K562 (cell line): ENCODE results near the gene CEP350. TPM values are rescaled to one million over a fixed set of nuclear protein-coding genes. Genes with fewer than 3 reads are reported as not detected.

Source experiments
- BCOR ChIP-seq: fragments of 450-650 bp; IDR thresholded peaks from 2 replicates; pipeline ENCODE4 v1.6.1; 2016
- BRCA1 ChIP-seq, 2 experiments: fragments of 450-650 bp in 1 of 2; sonication (generic) in 1 of 2; formaldehyde crosslinking in 1 of 2; IDR thresholded peaks; 2 replicates each; pipeline versions ENCODE4 v1.5.0 to v1.6.1; 2017 to 2020; ENCODE audit warnings: mild to moderate bottlenecking in 1 of 2, missing genetic modification reagents in 1 of 2
- GTF2F1 ChIP-seq: IDR thresholded peaks from 2 replicates; pipeline ENCODE4 v1.6.1; 2011; ENCODE audit warnings: low read depth, low read length, improper control_type of control experiment
- L3MBTL2 ChIP-seq: fragments of 450-650 bp; IDR thresholded peaks from 2 replicates; pipeline ENCODE4 v1.6.1; 2016; ENCODE audit warnings: mild to moderate bottlenecking, moderate library complexity
- MAX ChIP-seq: sonication (generic); formaldehyde crosslinking; IDR thresholded peaks from 2 replicates; pipeline ENCODE4 v1.9.0; 2022; ENCODE audit warnings: mild to moderate bottlenecking, missing genetic modification reagents
- MEIS2 ChIP-seq: fragments of 450-650 bp; IDR thresholded peaks from 2 replicates; pipeline ENCODE4 v1.6.1; 2014; ENCODE audit warnings: mild to moderate bottlenecking; ENCODE audit not compliant: partially characterized antibody
- NKRF ChIP-seq: fragments of 450-650 bp; IDR thresholded peaks from 2 replicates; pipeline ENCODE4 v1.6.1; 2016; ENCODE audit warnings: borderline replicate concordance
- NR3C1 ChIP-seq: sonication (generic); formaldehyde crosslinking; IDR thresholded peaks from 2 replicates; pipeline ENCODE4 v1.8.1; 2022; ENCODE audit warnings: missing genetic modification reagents
- PBX2 ChIP-seq, 2 experiments: IDR thresholded peaks in 1 of 2; conservative IDR thresholded peaks in 1 of 2; 2 replicates each; pipeline ENCODE4 v1.6.1; 2016; ENCODE audit warnings: low read depth in 2 of 2, mild to moderate bottlenecking in 1 of 2, missing compliant biosample characterization in 1 of 2, missing genetic modification characterization in 1 of 2, moderate library complexity in 1 of 2
- PRPF4 ChIP-seq: fragments of 200-400 bp; formaldehyde crosslinking; IDR thresholded peaks from one replicate; pipeline ENCODE4 v1.6.1; 2017; ENCODE audit warnings: low read length, low read depth, mild to moderate bottlenecking; ENCODE audit not compliant: insufficient read depth, poor library complexity, severe bottlenecking
- RAD21 ChIP-seq, 2 experiments: fragments of 250-450 bp in 1 of 2; fragments of 450-650 bp in 1 of 2; sonication (Bioruptor Pico) in 1 of 2; formaldehyde crosslinking in 1 of 2; IDR thresholded peaks in 1 of 2; conservative IDR thresholded peaks in 1 of 2; 2 replicates each; pipeline versions ENCODE4 v1.4.0 to v1.8.0; 2020 to 2022; ENCODE audit warnings: mild to moderate bottlenecking in 2 of 2, moderate library complexity in 1 of 2
- THRA ChIP-seq: fragments of 450-650 bp; IDR thresholded peaks from 2 replicates; pipeline ENCODE4 v1.6.1; 2017; ENCODE audit warnings: mild to moderate bottlenecking, moderate library complexity
- TRIM24 ChIP-seq, 2 experiments: fragments of 450-650 bp; IDR thresholded peaks; 2 replicates each; pipeline ENCODE4 v1.6.1; 2016
- YBX1 ChIP-seq: fragments of 450-650 bp; IDR thresholded peaks from 2 replicates; pipeline ENCODE4 v1.7.1; 2016; ENCODE audit warnings: mild to moderate bottlenecking
- ZFPM2 ChIP-seq: fragments of 250-450 bp; sonication (Bioruptor Pico); IDR thresholded peaks from 2 replicates; pipeline ENCODE4 v1.5.1; 2022; ENCODE audit warnings: mild to moderate bottlenecking
- ZFX ChIP-seq: sonication (generic); formaldehyde crosslinking; IDR thresholded peaks from 2 replicates; pipeline ENCODE4 v1.8.0; 2022; ENCODE audit warnings: mild to moderate bottlenecking, missing genetic modification reagents, moderate library complexity
- ZNF239 ChIP-seq: fragments of 250-450 bp; sonication (Bioruptor Pico); IDR thresholded peaks from 2 replicates; pipeline ENCODE4 v1.4.0; 2020; ENCODE audit warnings: mild to moderate bottlenecking
- ZNF280B ChIP-seq: fragments of 250-450 bp; sonication (Bioruptor Pico); IDR thresholded peaks from 2 replicates; pipeline ENCODE4 v1.5.1; 2021; ENCODE audit warnings: mild to moderate bottlenecking
- polyA plus RNA-seq, 8 experiments: library from polyadenylated mRNA; depleted of rRNA in 4 of 8; stranded (reverse) in 5 of 8; unstranded in 3 of 8; fragments of >200 nt; fragmentation: Nextera tagmentation in 2 of 8; fragmentation: Illumina TruSeq in 1 of 8; extraction: Ambion mirVana in 2 of 8; extraction: Trizol in 1 of 8; gene quantifications; 2 replicates each; pipeline versions ENCODE4 v1.2.1 to v1.2.3, GENCODE V29; 2011 to 2014; ENCODE audit warnings: inconsistent platforms in 1 of 8, missing spikeins in 1 of 8
- total RNA-seq, 7 experiments: library from RNA; depleted of rRNA in 6 of 7; stranded (reverse); fragments of >200 nt in 6 of 7; fragmentation: Illumina TruSeq in 2 of 7; extraction: Trizol in 2 of 7; gene quantifications; 2 replicates each; pipeline versions ENCODE4 v1.2.1 to v1.2.3, GENCODE V29; 2011 to 2021; ENCODE audit warnings: low replicate concordance in 1 of 7

Gene CEP350
- total and polyA plus RNA-seq, 9 of the 15 experiments (the other 6 are each of a cell fraction or from before 2014, with no cell fraction given) = 8.3 to 64.3 (median 28.0) TPM

- no peak for TF ChIP-seq PRPF4
- TF ChIP-seq L3MBTL2 = peak; percentile 87
- peak; percentile 47; the same call in 1 of the 2 replicates for TF ChIP-seq BCOR
- TF ChIP-seq NKRF = peak; percentile 69; the same call in 1 of the 2 replicates
- TF ChIP-seq ZFX (CRISPR knock-in tag) = peak; percentile 100
- TF ChIP-seq THRA = no peak
- no peak for TF ChIP-seq BRCA1 (IDR thresholded peaks at IDR 0.05)
- no peak for TF ChIP-seq BRCA1 (CRISPR knock-in tag; IDR thresholded peaks at IDR 0.05)
- no peak; a peak in 2 of 4 replicates for TF ChIP-seq RAD21 (CRISPR knock-in tag; conservative IDR thresholded peaks at IDR 0.05 in 1 of 2, IDR thresholded peaks at IDR 0.05 in 1 of 2)
- no peak for TF ChIP-seq PBX2 (CRISPR knock-in tag; IDR thresholded peaks at IDR 0.05; ENCODE audit: low read depth)
- no peak for TF ChIP-seq PBX2 (tag; conservative IDR thresholded peaks at IDR 0.05; ENCODE audit: low read depth)
- no peak for TF ChIP-seq TRIM24 (IDR thresholded peaks at IDR 0.05)
- no peak for TF ChIP-seq ZNF280B (CRISPR knock-in tag)
- TF ChIP-seq MEIS2 = peak; percentile 14
- no peak for TF ChIP-seq ZFPM2
- TF ChIP-seq GTF2F1 = peak; percentile 56; the same call in 1 of the 2 replicates
- TF ChIP-seq NR3C1 (CRISPR knock-in tag) = 0 out of 2 replicates have a peak, but pooled peaks have one; percentile 58
- no peak for TF ChIP-seq ZNF239
- peak; percentile 66 for TF ChIP-seq MAX (CRISPR knock-in tag)
- no peak for TF ChIP-seq YBX1
These were observed at the start of gene CEP350 (continued) for GRCh38 chr1:179954493-179955286.
